ENCODE data around the gene TMEM131L. TPM values are rescaled to one million over a fixed set of nuclear protein-coding genes. Genes with fewer than 3 reads are reported as not detected.

Gene TMEM131L
- total RNA-seq, 1 donor from 2014 or later, result 39.5 TPM

GRCh38 chr4:153524682-153525081 is 58.5 kb downstream of the TMEM131L start:
- H3K27me3 Mint-ChIP-seq (ENCODE audit: insufficient read depth), result no peaks in the 10 kb centered on the region
- H3K4me3 Mint-ChIP-seq, result no peak overlapping the region
- H3K4me1 Mint-ChIP-seq (ENCODE audit: low read depth), result peaks cover 89% of the 10 kb centered on the region
- H3K27ac Mint-ChIP-seq, result peak overlapping the region; percentile 27
- intact Hi-C loops (cut with micrococcal nuclease), result loop anchor here (5.0 to 10.0 kb wide), 3 partner anchors 93 to 1040 kb away; partner anchors contain the start of gene FBXW7
- no peak for DNase-seq (ENCODE audit: low spot score)
- H3K9me3 Mint-ChIP-seq, result no peaks in the 10 kb centered on the region
- peaks cover 15% of the 10 kb centered on the region for H3K36me3 Mint-ChIP-seq (ENCODE audit: low read depth)

GRCh38 chr4:153527690-153528089 is 61.5 kb downstream of the TMEM131L start:
- peak overlapping the region; percentile 93 for H3K27ac Mint-ChIP-seq
- intact Hi-C loops (cut with micrococcal nuclease), result loop anchor here (2.0 to 10.0 kb wide), 4 partner anchors 90 to 1043 kb away; partner anchors contain the start of genes FBXW7 and MND1
- H3K9me3 Mint-ChIP-seq, result no peaks in the 10 kb centered on the region

DNA sequence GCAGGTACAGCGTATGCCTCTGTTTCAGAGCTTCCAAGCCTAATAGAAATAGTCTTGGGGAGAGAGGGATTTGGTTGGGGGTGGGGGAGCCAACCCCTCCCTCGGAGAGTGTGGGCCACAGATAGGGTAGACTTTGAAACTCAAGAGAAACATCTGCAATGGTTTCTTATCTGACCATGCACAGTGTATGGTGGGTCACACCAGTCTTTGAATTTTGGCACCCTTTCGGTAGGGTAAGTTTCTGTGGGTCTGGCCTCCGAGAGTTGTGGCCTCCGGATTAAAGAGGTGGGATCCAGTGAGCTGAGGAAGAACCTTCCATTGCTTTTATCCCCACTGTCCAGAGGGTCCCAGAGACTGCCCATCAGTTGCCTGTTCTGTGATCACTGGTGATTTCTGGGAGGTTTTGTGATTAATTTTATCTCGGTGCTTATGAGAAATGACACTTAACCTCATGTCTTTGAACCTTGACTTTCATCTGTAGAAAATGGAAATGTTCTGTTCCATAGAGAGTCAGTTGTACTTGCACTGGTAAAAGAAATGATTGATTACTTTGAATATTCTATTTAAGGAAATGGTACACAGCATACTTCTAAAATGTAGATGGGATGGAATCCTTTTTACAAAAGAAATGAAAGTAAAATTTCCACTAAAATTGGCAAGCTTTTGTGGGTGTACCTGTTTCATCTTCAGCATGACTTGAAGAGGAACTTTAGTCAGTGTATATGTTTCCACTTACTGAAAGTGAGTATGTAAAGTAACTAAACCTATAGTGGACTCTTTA is 62.7 kb downstream of the TMEM131L start:
- DNase-seq (ENCODE audit: low spot score), result no peak
- H3K36me3 Mint-ChIP-seq (ENCODE audit: low read depth), result peaks cover 13% of the 10 kb centered on the region
- H3K9me3 Mint-ChIP-seq, result no peaks in the 10 kb centered on the region
- no peaks in the 10 kb centered on the region for H3K27me3 Mint-ChIP-seq (ENCODE audit: insufficient read depth)
- intact Hi-C loops (cut with micrococcal nuclease), result loop anchor here (1.0 to 10.0 kb wide), 9 partner anchors 12 to 1044 kb away; partner anchors contain the start of genes FBXW7 and MND1
- peaks cover 66% of the 10 kb centered on the region for H3K4me1 Mint-ChIP-seq (ENCODE audit: low read depth)
- H3K4me3 Mint-ChIP-seq, result peak overlapping the region; percentile 71
- peak overlapping the region; percentile 93 for H3K27ac Mint-ChIP-seq

More at GRCh38 chr4:153527690-153528089, 61.5 kb downstream of the TMEM131L start:
- Mint-ChIP-seq H3K4me3 (no peak overlapping the region), H3K4me1 (ENCODE audit: low read depth) (peaks cover 78% of the 10 kb centered on the region), H3K36me3 (ENCODE audit: low read depth) (peaks cover 11% of the 10 kb centered on the region), H3K27me3 (ENCODE audit: insufficient read depth) (no peaks in the 10 kb centered on the region)
- no peak for DNase-seq (ENCODE audit: low spot score)

DNA sequence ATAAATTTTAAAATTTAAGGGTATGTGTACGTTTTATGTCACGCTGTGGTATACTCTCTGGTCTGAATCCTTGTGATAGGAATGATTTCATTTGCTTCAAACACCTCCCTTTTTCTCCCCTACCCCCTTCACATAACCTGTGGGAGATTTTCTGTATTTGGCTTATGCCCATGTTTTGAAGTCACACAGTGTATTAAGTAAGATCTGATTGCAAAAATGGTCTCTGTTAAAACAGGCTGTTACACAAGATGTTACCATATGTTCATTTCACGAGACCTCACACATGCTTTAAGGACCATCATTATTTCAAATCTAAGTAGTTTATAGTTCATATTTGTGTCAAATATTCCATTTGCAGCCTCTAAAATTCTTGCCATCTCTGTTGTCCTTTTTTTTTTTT is 63.5 kb downstream of the TMEM131L start:
- peak overlapping the region; percentile 93 for H3K27ac Mint-ChIP-seq
- H3K27me3 Mint-ChIP-seq (ENCODE audit: insufficient read depth), result no peaks in the 10 kb centered on the region
- peak overlapping the region; percentile 71 for H3K4me3 Mint-ChIP-seq
- H3K9me3 Mint-ChIP-seq, result no peaks in the 10 kb centered on the region
- intact Hi-C loops (cut with micrococcal nuclease), result loop anchor here (1.0 to 10.0 kb wide), 10 partner anchors 7 to 1045 kb away; partner anchors contain the start of genes FBXW7 and MND1
- H3K4me1 Mint-ChIP-seq (ENCODE audit: low read depth), result peaks cover 59% of the 10 kb centered on the region
- H3K36me3 Mint-ChIP-seq (ENCODE audit: low read depth), result peaks cover 10% of the 10 kb centered on the region
- DNase-seq (ENCODE audit: low spot score), result no peak

- H3K27me3 Mint-ChIP-seq (ENCODE audit: insufficient read depth), result no peaks in the 10 kb centered on the region
- H3K36me3 Mint-ChIP-seq (ENCODE audit: low read depth), result peaks cover 10% of the 10 kb centered on the region
- peaks cover 60% of the 10 kb centered on the region for H3K4me1 Mint-ChIP-seq (ENCODE audit: low read depth)
- intact Hi-C loops (cut with micrococcal nuclease), result loop anchor here (1.0 kb wide), 1 partner anchor 8 kb away; no protein-coding TSS in a partner anchor
- H3K4me3 Mint-ChIP-seq, result peak overlapping the region; percentile 71
- DNase-seq (ENCODE audit: low spot score), result no peak
- no peaks in the 10 kb centered on the region for H3K9me3 Mint-ChIP-seq
- H3K27ac Mint-ChIP-seq, result peak overlapping the region; percentile 93
These were observed 64.3 kb downstream of the TMEM131L start for GRCh38 chr4:153530284-153530999.

DNA sequence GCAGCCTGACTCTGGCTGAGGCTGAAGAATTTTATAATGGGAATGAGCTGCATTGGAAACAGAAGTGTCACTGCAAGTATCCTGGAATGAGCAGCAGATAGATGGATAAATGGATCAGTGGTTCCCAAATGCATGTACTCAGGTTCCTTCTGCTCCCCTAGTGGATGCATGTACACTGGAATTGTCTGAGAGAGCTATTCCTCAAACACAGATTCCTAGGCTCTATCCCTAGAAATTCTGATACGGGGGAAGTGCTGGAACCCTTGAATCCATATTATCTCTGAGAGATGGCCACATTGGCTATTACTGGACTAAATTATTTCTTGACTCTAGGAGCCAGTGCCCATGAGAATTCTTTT is 64.8 kb downstream of the TMEM131L start:
- H3K36me3 Mint-ChIP-seq (ENCODE audit: low read depth), result peaks cover 13% of the 10 kb centered on the region
- peak overlapping the region; percentile 71 for H3K4me3 Mint-ChIP-seq
- no peaks in the 10 kb centered on the region for H3K9me3 Mint-ChIP-seq
- H3K27ac Mint-ChIP-seq, result peak overlapping the region; percentile 93
- intact Hi-C loops (cut with micrococcal nuclease), result loop anchor here (1.0 kb wide), 1 partner anchor 9 kb away; no protein-coding TSS in a partner anchor
- peaks cover 65% of the 10 kb centered on the region for H3K4me1 Mint-ChIP-seq (ENCODE audit: low read depth)
- DNase-seq (ENCODE audit: low spot score), result no peak
- peaks cover 2% of the 10 kb centered on the region for H3K27me3 Mint-ChIP-seq (ENCODE audit: insufficient read depth)

DNA sequence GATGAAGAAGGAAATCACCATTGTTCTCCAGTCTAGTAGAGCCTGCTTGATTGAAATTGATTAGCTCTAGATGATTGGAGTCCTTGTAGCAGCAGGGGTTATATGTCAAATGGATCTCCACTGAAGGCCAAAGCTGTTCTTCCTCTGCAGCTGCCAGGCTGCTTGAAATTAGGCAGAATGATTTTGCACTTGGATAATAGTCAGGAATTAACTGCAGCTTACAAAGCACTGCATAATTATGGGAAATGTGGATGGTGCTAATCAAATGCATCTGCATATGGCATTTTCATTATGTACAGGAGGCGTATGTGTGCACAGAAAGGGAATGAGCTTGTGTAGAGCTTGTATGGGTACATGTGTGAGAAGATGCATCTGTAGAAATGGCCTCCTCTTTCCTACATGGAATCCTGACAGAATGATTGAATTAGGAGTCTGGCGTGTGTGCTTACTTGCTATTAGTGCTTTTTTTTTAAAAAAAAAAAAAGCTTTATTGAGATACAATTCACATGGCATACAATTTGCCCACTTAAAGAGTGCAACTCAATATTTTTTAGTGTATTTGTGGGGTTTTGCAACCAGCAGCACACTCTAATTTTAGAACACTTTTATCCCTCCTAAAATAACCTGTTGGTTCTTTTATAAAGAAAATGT is 65.9 kb downstream of the TMEM131L start:
- H3K4me3 Mint-ChIP-seq, result no peak overlapping the region
- peaks cover 60% of the 10 kb centered on the region for H3K4me1 Mint-ChIP-seq (ENCODE audit: low read depth)
- no peaks in the 10 kb centered on the region for H3K9me3 Mint-ChIP-seq
- DNase-seq (ENCODE audit: low spot score), result no peak
- peaks cover 3% of the 10 kb centered on the region for H3K27me3 Mint-ChIP-seq (ENCODE audit: insufficient read depth)
- intact Hi-C loops (cut with micrococcal nuclease), result no loop called here
- no peak overlapping the region for H3K27ac Mint-ChIP-seq
- peaks cover 9% of the 10 kb centered on the region for H3K36me3 Mint-ChIP-seq (ENCODE audit: low read depth)

DNA sequence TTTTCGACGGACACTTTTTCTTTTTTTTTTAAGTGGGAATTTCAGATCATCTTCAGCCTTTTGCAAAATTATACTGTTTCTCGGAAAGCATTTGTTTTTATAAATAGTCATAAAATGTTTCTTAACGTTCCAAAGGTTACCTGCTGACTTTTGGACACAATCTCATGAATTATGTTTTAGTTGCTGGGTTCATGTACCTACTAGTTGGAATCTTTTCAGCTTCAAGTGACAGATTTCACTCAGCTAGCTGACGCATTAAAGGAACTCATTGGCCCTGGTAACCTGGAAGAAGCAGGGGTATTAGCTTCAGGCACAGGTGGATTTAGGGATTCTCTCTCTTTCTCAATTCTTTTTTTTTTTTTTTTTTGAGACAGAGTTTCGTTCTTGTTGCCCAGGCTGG is 66.5 kb downstream of the TMEM131L start:
- peaks cover 9% of the 10 kb centered on the region for H3K36me3 Mint-ChIP-seq (ENCODE audit: low read depth)
- intact Hi-C loops (cut with micrococcal nuclease), result no loop called here
- H3K27ac Mint-ChIP-seq, result no peak overlapping the region
- H3K27me3 Mint-ChIP-seq (ENCODE audit: insufficient read depth), result peaks cover 3% of the 10 kb centered on the region
- no peak for DNase-seq (ENCODE audit: low spot score)
- peaks cover 55% of the 10 kb centered on the region for H3K4me1 Mint-ChIP-seq (ENCODE audit: low read depth)
- H3K9me3 Mint-ChIP-seq, result no peaks in the 10 kb centered on the region
- H3K4me3 Mint-ChIP-seq, result no peak overlapping the region

DNA sequence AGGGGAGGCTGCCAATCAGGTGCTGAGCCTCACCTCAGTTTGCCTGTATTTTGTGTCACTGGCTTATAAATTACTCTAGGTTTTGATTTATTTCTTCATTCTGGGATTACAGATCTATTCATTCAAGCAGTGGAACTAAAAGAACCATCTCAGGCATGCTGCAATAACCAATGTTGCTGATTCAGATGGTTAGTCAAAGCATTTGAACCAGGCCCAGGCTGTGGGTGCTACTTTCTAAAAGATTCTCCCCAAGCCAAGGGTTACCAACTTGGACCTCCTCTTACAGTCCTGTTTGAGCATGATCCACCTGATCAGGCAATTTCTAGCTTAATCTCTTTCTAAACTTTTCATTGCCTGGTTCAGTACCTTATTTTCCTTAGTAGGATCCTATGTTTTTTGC is 67.2 kb downstream of the TMEM131L start:
- Mint-ChIP-seq H3K4me1 (ENCODE audit: low read depth) (peaks cover 52% of the 10 kb centered on the region), H3K4me3 (no peak overlapping the region), H3K27ac (no peak overlapping the region), H3K27me3 (ENCODE audit: insufficient read depth) (peaks cover 3% of the 10 kb centered on the region), H3K9me3 (no peaks in the 10 kb centered on the region), H3K36me3 (ENCODE audit: low read depth) (peaks cover 9% of the 10 kb centered on the region)
- DNase-seq (ENCODE audit: low spot score), result no peak
- intact Hi-C loops (cut with micrococcal nuclease), result no loop called here

GRCh38 chr4:153534792-153535629 is 68.9 kb downstream of the TMEM131L start:
- Mint-ChIP-seq H3K36me3 (ENCODE audit: low read depth) (peaks cover 11% of the 10 kb centered on the region), H3K9me3 (no peaks in the 10 kb centered on the region), H3K4me3 (no peak overlapping the region), H3K4me1 (ENCODE audit: low read depth) (peaks cover 37% of the 10 kb centered on the region), H3K27me3 (ENCODE audit: insufficient read depth) (peaks cover 3% of the 10 kb centered on the region), H3K27ac (no peak overlapping the region)
- DNase-seq (ENCODE audit: low spot score), result no peak
- intact Hi-C loops (cut with micrococcal nuclease), result no loop called here

GRCh38 chr4:153535772-153536513 is 69.8 kb downstream of the TMEM131L start:
- Mint-ChIP-seq H3K4me1 (ENCODE audit: low read depth) (peaks cover 37% of the 10 kb centered on the region), H3K4me3 (peak overlapping the region; percentile 30)

More at GRCh38 chr4:153535772-153536513, 69.8 kb downstream of the TMEM131L start:
- peaks cover 14% of the 10 kb centered on the region for H3K36me3 Mint-ChIP-seq (ENCODE audit: low read depth)
- no peak for DNase-seq (ENCODE audit: low spot score)
- H3K27me3 Mint-ChIP-seq (ENCODE audit: insufficient read depth), result peaks cover 3% of the 10 kb centered on the region
- H3K9me3 Mint-ChIP-seq, result no peaks in the 10 kb centered on the region
- peak overlapping the region; percentile 65 for H3K27ac Mint-ChIP-seq
- intact Hi-C loops (cut with micrococcal nuclease), result no loop called here
